GM19438 (cell line): ENCODE results near the gene PDLIM5.
"Not testable (repeated sequence)": the region's sequence is repeated elsewhere in the genome, so short reads cannot be mapped to it uniquely, and the experiment has no call there.

Experiments used
- ATAC-seq: cut with Tn5 transposase; IDR thresholded peaks from one replicate; pipeline ENCODE4 v1.9.1; 2021; ENCODE audit warnings: low read depth; ENCODE audit not compliant: unreplicated experiment

Gene PDLIM5

GRCh38 chr4:94639298-94639697 lies 187.6 kb downstream of the PDLIM5 start:
- no peak for ATAC-seq

GRCh38 chr4:94640151-94640550 lies 188.4 kb downstream of the PDLIM5 start:
- no peak for ATAC-seq

- no peak for ATAC-seq
These were observed 190.2 kb downstream of the PDLIM5 start for GRCh38 chr4:94641702-94642560.

GRCh38 chr4:94642561-94642866 lies 190.8 kb downstream of the PDLIM5 start:
- ATAC-seq = no peak

DNA sequence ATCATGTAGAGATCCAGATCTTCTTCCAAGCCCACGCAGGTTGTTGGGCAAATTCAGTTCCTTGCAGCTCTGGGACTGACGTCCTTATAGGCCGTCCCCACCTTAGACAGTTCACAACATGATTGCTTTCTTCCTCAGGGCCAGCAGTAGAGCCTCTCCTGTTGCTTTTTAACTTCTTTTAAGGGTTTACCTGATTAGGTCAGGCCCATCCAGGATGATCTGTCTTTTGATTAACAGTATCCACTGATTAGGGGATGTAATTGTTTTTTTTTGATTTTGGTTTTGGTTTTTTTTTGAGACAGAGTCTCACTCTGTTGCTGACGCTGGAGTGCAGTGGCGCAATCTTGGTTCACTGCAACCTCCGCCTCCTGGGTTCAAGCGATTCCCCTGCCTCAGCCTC lies 197.0 kb downstream of the PDLIM5 start:
- no peak for ATAC-seq

DNA sequence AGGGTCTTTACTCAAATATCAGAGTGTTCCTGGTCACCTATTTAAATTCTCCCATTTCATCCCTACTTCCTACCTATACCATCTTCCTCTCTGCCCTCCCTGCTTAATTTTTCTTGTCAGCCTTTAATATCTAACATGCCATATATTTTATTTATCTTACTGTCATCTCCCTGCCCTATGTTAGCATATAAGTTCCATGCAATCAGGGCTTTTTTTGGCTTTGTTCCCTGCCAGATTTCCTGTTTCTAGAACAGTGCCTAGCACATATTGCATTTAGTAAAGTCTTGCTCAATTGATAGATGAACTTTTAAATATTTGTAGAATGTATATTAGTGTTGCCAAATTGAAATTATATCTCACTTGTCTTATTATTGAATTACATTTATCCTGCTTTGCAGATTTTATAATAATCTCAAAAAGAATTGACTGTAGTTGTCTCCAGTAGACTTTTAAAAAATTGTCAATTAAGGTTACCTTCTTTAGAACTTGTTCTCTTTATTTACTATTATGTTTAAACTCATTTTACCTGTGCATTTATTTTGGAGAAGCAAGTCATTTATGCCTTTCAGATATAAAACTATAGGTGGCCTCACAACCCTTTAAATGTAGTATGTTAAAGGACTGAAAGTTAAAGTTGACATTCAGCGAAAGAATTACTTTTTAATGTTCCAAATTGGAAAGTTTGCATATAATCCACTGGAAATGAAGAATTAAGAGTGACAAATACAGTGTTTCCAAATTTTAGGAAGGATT lies 197.8 kb downstream of the PDLIM5 start:
- no peak for ATAC-seq

DNA sequence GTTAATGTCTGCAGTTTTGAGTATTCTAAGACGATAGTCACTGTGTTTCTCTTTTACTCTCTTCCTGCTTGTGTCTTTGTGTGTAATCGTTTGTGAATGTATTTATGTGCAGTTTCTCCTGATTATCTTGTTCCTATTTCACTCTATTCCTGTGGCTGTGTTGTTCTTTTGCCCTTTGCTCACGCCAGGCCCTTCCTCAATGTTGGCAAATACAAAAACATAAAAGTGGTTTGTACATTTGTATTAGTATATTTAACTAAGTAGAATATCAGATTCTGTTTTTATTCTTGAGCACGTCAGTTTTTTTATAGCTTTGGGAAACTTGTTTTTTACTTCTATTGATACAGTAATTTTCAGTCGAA lies 198.4 kb downstream of the PDLIM5 start:
- no peak for ATAC-seq

- no peak for ATAC-seq
These were observed 198.9 kb downstream of the PDLIM5 start for GRCh38 chr4:94650690-94651089.

GRCh38 chr4:94653095-94653649 lies 201.4 kb downstream of the PDLIM5 start:
- no peak for ATAC-seq

- ATAC-seq = no peak
These were observed 202.4 kb downstream of the PDLIM5 start for GRCh38 chr4:94653984-94654609.

- no peak for ATAC-seq
These were observed 203.0 kb downstream of the PDLIM5 start for GRCh38 chr4:94654714-94655113.

DNA sequence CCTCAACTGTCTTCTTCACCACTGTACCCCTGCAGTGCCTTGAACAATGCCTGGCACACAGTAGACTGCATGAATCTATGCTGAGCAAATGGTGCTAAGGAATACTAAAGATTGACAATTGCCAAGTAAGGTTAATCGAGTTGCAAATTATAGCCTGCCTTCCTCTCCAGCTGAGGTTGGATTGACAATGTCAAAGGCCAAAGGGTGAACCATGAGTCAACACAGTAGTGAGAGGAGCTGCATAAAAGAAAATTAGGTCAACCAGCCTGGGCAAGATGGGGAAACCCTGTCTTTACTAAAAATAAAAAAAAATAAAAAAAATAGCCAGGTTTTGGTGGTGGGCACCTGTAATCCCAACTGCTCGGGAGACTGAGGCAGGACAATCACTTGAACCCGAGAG lies 208.9 kb downstream of the PDLIM5 start:
- ATAC-seq = no peak

- ATAC-seq = not testable (repeated sequence)
These were observed 213.3 kb downstream of the PDLIM5 start for GRCh38 chr4:94665021-94665420.

DNA sequence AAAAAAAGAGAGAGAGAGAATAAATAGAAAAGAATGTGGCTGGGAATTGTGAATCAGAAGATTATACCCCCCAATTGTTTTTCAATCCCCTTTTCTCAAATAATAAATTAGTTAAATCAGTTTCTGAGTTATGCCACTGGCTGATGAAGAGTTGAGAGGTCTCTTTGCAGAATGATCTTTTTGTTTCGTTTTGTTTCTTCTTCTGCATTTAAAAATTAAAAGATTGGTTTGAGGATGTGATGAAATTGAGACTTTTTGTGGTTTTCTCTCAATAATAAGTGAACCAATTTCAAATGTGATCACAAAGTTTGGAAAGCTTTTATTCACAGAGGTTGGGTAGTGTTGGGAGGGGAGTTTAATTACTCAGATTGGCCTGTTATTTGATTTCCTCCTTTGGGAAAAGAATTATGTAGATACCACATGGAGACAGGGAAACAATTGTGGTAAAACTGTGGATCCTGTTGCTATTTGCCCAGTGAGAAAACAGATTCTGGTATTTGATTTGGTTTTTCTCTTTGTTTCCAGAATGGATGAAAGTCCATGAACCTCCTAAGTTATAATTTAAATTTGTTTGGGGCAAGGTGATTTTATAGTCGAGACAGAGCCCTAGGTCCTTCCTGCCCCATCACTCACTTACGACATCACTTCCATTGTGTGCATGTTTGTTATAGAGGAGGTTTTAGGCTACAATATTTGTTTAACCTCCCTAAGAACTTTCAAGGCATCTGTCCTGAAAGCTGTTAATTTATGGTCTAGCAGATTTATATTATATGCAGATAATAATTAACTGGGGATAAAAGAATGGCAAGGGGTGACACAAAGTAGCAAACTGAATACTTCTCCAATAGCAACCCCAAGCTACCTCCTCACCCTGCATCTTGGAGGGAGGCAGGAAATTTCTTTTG lies 214.0 kb downstream of the PDLIM5 start:
- ATAC-seq = no peak

DNA sequence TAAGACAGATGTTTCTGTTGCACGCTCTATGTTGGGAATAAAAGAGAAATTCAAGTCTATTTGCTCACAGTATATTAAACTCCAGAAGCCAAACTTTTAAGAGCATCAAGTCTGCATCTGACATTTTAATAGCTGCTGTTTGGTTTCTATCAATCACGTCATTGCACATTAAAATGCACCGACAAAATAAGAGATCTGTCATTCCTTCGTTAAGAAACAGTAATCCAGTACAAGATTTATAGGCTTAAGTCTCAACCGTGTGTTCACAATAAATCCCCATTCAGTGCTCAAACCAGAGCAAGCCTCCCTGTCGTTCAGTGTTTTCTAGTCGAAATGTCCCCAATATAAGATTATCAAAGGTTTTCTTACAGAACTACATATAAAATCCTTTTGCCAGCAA lies 217.0 kb downstream of the PDLIM5 start:
- no peak for ATAC-seq

DNA sequence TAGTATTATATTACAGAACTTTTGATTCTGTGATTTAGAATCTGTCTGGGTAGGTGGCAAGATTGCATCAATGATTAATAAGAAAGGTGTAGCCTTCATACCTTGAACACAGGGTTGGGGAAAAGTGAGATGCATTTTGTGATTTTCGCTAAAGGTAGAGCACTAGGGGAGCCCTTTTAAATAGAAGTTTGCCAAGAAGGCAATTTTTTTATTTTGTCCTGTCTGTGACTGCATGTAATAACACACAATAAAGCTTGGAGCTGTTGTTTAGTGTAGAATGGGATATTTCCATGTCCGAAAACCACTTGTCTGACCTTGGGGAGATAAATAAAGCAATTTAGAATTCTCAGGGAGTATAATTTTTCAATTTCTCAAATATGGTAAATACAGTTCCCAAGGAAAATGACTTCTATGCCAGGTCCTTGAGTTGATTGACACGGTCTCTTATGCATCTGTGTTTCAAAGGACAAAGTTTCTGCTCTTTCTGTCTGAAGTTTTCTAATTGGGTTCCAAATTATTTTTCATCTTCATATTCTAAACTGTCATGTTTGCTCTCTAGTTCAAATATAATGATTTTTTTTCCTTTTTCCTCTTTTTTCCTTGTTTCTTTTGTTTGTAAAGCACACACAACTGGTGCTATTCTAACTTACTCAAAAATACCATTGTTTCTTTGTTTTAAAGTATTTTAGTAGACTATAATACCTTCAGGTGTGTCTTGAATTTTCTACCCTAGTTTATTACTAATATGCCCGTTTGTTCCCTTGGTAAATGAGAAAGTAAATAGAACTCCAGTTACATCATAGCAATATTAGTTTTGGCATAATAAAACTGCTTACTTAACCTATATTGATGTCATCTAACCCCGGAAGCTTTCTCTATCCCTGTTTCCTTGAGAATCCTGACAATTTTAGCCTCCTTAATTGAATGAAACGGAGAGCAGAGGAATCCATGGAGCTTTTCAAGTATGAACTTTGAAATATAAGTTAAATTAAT lies 218.2 kb downstream of the PDLIM5 start:
- no peak for ATAC-seq

DNA sequence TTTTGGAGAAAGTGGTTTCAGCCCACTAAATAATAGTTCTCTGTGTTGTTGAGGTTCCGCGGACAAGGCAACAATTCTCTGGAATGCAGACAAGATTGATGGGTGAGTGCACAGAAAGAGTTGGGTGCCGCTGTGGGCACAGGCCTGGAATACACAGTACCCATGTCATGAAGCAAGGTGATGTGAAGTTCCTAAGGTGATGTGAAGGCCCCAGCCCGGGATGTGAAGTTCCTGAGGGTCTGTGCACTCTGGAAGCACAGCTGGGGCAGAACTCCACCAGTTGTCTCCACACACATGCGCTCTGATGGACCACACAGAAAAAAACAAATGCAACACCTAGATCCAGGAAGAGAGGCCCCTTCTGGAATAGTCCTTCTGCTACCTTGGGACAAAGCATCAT lies 219.4 kb downstream of the PDLIM5 start:
- no peak for ATAC-seq

- no peak for ATAC-seq
These were observed 222.2 kb downstream of the PDLIM5 start for GRCh38 chr4:94673961-94674360.

- ATAC-seq = no peak
These were observed 225.2 kb downstream of the PDLIM5 start for GRCh38 chr4:94676970-94677369.
